KBM-7 (cell line): ENCODE measurements around the gene PCNX1.

Experiments used
- DNase-seq: peaks from one replicate; pipeline ENCODE4 v3.0.0-alpha.2; 2015
- in situ Hi-C: fragments of 300-500 bp; cut with MboI; formaldehyde crosslinking; loops from 2 replicates; pipeline ENCODE4 v1.14.3; 2020; ENCODE audit warnings: low sequenced_read_pairs, low pct_unique_long_range_greater_than_20kb, mixed read lengths

The PCNX1 gene

GRCh38 chr14:70887737-70888499, 19.3 kb upstream of the PCNX1 start:
- DNase-seq: no peak

GRCh38 chr14:70888681-70889175, 18.5 kb upstream of the PCNX1 start:
- in situ Hi-C loops: no loop called here
- no peak for DNase-seq

More at GRCh38 chr14:70887737-70888499, 19.3 kb upstream of the PCNX1 start:
- in situ Hi-C loops: no loop called here

GRCh38 chr14:70889555-70889954, 17.7 kb upstream of the PCNX1 start:
- in situ Hi-C loops: no loop called here
- DNase-seq: no peak

- DNase-seq: no peak
- in situ Hi-C loops: no loop called here
These were observed 16.2 kb upstream of the PCNX1 start for GRCh38 chr14:70890826-70891659.

GRCh38 chr14:70891737-70892136, 15.5 kb upstream of the PCNX1 start:
- in situ Hi-C loops: no loop called here
- no peak for DNase-seq

- no peak for DNase-seq
- in situ Hi-C loops: no loop called here
These were observed 14.0 kb upstream of the PCNX1 start for GRCh38 chr14:70893062-70893845.

- DNase-seq: no peak
- in situ Hi-C loops: no loop called here
These were observed 13.4 kb upstream of the PCNX1 start for GRCh38 chr14:70893858-70894291.

- in situ Hi-C loops: no loop called here
- no peak for DNase-seq
These were observed 12.4 kb upstream of the PCNX1 start for GRCh38 chr14:70894868-70895267.

- in situ Hi-C loops: no loop called here
- DNase-seq: no peak
These were observed 10.9 kb upstream of the PCNX1 start for GRCh38 chr14:70896317-70896716.

GRCh38 chr14:70896981-70897380, 10.3 kb upstream of the PCNX1 start:
- in situ Hi-C loops: no loop called here
- DNase-seq: no peak

GRCh38 chr14:70897464-70897863, 9.8 kb upstream of the PCNX1 start:
- in situ Hi-C loops: no loop called here
- DNase-seq: no peak

GRCh38 chr14:70898111-70898745, 9.0 kb upstream of the PCNX1 start:
- no peak for DNase-seq
- in situ Hi-C loops: no loop called here

- DNase-seq: no peak
- in situ Hi-C loops: no loop called here
These were observed 6.0 kb upstream of the PCNX1 start for GRCh38 chr14:70901269-70901668.

- no peak for DNase-seq
- in situ Hi-C loops: no loop called here
These were observed 5.1 kb upstream of the PCNX1 start for GRCh38 chr14:70902184-70902583.

- in situ Hi-C loops: no loop called here
- no peak for DNase-seq
These were observed 2.9 kb upstream of the PCNX1 start for GRCh38 chr14:70904373-70904772.

GRCh38 chr14:70905301-70905700, 2.0 kb upstream of the PCNX1 start:
- in situ Hi-C loops: no loop called here
- DNase-seq: no peak

- in situ Hi-C loops: no loop called here
- no peak for DNase-seq
These were observed 475 bp upstream of the PCNX1 start for GRCh38 chr14:70906793-70907175.

- DNase-seq: peak; percentile 43
- in situ Hi-C loops: no loop called here
These were observed 1.0 kb downstream of the PCNX1 start for GRCh38 chr14:70907996-70908934.
